Endothelial cell of umbilical vein (primary cell): ENCODE measurements around the gene NKX2-4. TPM values are rescaled to one million over a fixed set of nuclear protein-coding genes. Genes with fewer than 3 reads are reported as not detected.

Experiments used
- BruUV-seq: library from RNA; stranded (reverse); fragments of 400-500 nt; replicated peaks from 2 replicates; lab custom pipeline; 2021; lab: Mats Ljungman, UMichigan
- CTCF ChIA-PET: fragments of 300-600, 350-600 bp; sonication (Branson Sonifier 250); formaldehyde crosslinking; loops from one replicate; lab custom pipeline; 2021; ENCODE audit warnings: antibody characterized with exemption, inconsistent platforms; lab: Charles Lee
- POLR2A ChIA-PET: fragments of 300-600, 350-600 bp; sonication (Branson Sonifier 250); formaldehyde crosslinking; loops from one replicate; lab custom pipeline; 2021; ENCODE audit warnings: antibody characterized with exemption, inconsistent platforms; lab: Charles Lee
- DNase-seq: peaks from one replicate; pipeline ENCODE4 v3.0.0-alpha.2; 2011; ENCODE audit warnings: low read depth, low spot score
- FAIRE-seq: peaks from 2 replicates; lab custom pipeline; 2011; peaks lifted over from hg19 to GRCh38; lab: Jason Lieb, UNC
- H2AFZ ChIP-seq: 2 replicates; pipeline ENCODE4 v1.6.0; 2012; ENCODE audit warnings: low read depth, low read length, control low read depth, inconsistent platforms
- H3K27ac ChIP-seq: 2 replicates; pipeline ENCODE4 v1.5.1; 2011; ENCODE audit warnings: low read depth, mild to moderate bottlenecking, control low read depth, low read length, moderate library complexity; ENCODE audit not compliant: insufficient read depth
- H3K27me3 ChIP-seq, 2 experiments: 2 replicates each; pipeline versions ENCODE4 v1.6.0 to v1.6.1; 2011; ENCODE audit warnings: low read length in 2 of 2, mixed read lengths in 1 of 2; ENCODE audit not compliant: control insufficient read depth in 2 of 2, insufficient read depth in 2 of 2
- H3K36me3 ChIP-seq, 2 experiments: 2 replicates in 1 of 2; 3 replicates in 1 of 2; pipeline ENCODE4 v1.5.1; 2011; ENCODE audit warnings: low read length in 2 of 2, mild to moderate bottlenecking in 1 of 2, moderate library complexity in 1 of 2; ENCODE audit not compliant: control insufficient read depth in 2 of 2, insufficient read depth in 2 of 2; ENCODE audit errors: extremely low read depth in 1 of 2
- H3K4me1 ChIP-seq: 3 replicates; pipeline ENCODE4 v1.5.1; 2011; ENCODE audit warnings: mild to moderate bottlenecking, low read length; ENCODE audit not compliant: control insufficient read depth, insufficient read depth; ENCODE audit errors: extremely low read depth
- H3K4me2 ChIP-seq: 2 replicates; pipeline ENCODE4 v1.6.1; 2011; ENCODE audit warnings: low read length, control low read depth, mixed read lengths; ENCODE audit not compliant: insufficient read depth
- H3K4me3 ChIP-seq, 3 experiments: fragments of 200-600 bp in 1 of 3; sonication (generic), shearing (Covaris generic) in 1 of 3; replicated peaks in 1 of 3; 2 replicates each; pipeline ENCODE4 v1.5.1; 2011 to 2016; ENCODE audit warnings: control low read depth in 3 of 3, low read length in 3 of 3, mild to moderate bottlenecking in 2 of 3, inconsistent platforms in 1 of 3, low read depth in 1 of 3, moderate library complexity in 1 of 3; ENCODE audit not compliant: insufficient read depth in 1 of 3
- H3K79me2 ChIP-seq: 2 replicates; pipeline ENCODE4 v1.6.0; 2012; ENCODE audit warnings: low read length, inconsistent platforms; ENCODE audit not compliant: control insufficient read depth, insufficient read depth
- H3K9ac ChIP-seq: replicated peaks from 2 replicates; pipeline ENCODE3; 2011; ENCODE audit warnings: low read length, control low read depth; ENCODE audit not compliant: insufficient read depth; ENCODE audit errors: extremely low read depth
- H3K9me1 ChIP-seq: replicated peaks from 3 replicates; pipeline ENCODE4 v1.6.0; 2011; ENCODE audit warnings: mild to moderate bottlenecking, low read length; ENCODE audit not compliant: control insufficient read depth, insufficient read depth; ENCODE audit errors: extremely low read depth
- H3K9me3 ChIP-seq: replicated peaks from 2 replicates; pipeline ENCODE4 v1.5.1; 2012; ENCODE audit warnings: low read length, inconsistent platforms; ENCODE audit not compliant: control insufficient read depth, insufficient read depth
- H4K20me1 ChIP-seq: replicated peaks from 2 replicates; pipeline ENCODE3; 2011; ENCODE audit warnings: mild to moderate bottlenecking, low read length; ENCODE audit not compliant: control insufficient read depth, insufficient read depth; ENCODE audit errors: extremely low read depth
- CTCF ChIP-seq, 2 donors: IDR thresholded peaks; 1 replicate in 1 of 2; 2 replicates in 1 of 2; pipeline ENCODE4 v1.5.1; 2011; ENCODE audit warnings: low read length in 2 of 2, mild to moderate bottlenecking in 2 of 2, moderate library complexity in 2 of 2, control low read depth in 1 of 2, inconsistent platforms in 1 of 2, low read depth in 1 of 2; ENCODE audit not compliant: insufficient read depth in 1 of 2; ENCODE audit errors: extremely low read depth in 1 of 2
- EZH2 ChIP-seq: IDR thresholded peaks from 2 replicates; pipeline ENCODE4 v1.6.1; 2012; ENCODE audit warnings: borderline replicate concordance, low read depth, mild to moderate bottlenecking, moderate library complexity, low read length, inconsistent platforms; ENCODE audit not compliant: severe bottlenecking
- FOS ChIP-seq: IDR thresholded peaks from 2 replicates; pipeline ENCODE4 v1.6.1; 2011; ENCODE audit warnings: mild to moderate bottlenecking, low read length, moderate library complexity, borderline replicate concordance; ENCODE audit not compliant: insufficient read depth
- GATA2 ChIP-seq: IDR thresholded peaks from 2 replicates; pipeline ENCODE4 v1.7.0; 2011; ENCODE audit warnings: low read depth, mild to moderate bottlenecking, moderate library complexity, mixed read lengths, low read length; ENCODE audit not compliant: insufficient read length, insufficient read depth
- JUN ChIP-seq: IDR thresholded peaks from 2 replicates; pipeline ENCODE4 v1.6.1; 2011; ENCODE audit warnings: borderline replicate concordance, low read depth; ENCODE audit not compliant: insufficient read length, insufficient read depth
- MAX ChIP-seq: IDR thresholded peaks from 2 replicates; pipeline ENCODE4 v1.6.1; 2011; ENCODE audit not compliant: insufficient read depth, insufficient read length
- MYC ChIP-seq: IDR thresholded peaks from one replicate; pipeline ENCODE4 v1.6.1; 2011; ENCODE audit warnings: mild to moderate bottlenecking, low read depth, low read length
- POLR2A ChIP-seq: IDR thresholded peaks from 2 replicates; pipeline ENCODE4 v1.6.1; 2012; ENCODE audit warnings: low read depth, mild to moderate bottlenecking, control low read depth, low read length
- POLR2AphosphoS5 ChIP-seq: IDR thresholded peaks from 2 replicates; pipeline ENCODE4 v1.6.1; 2012; ENCODE audit warnings: low read depth, mild to moderate bottlenecking, control low read depth, low read length, moderate library complexity; ENCODE audit not compliant: insufficient read depth
- dilution Hi-C: fragments of 300-500 bp; cut with MboI; formaldehyde crosslinking; loops from one replicate; pipeline ENCODE4 v1.15.0; 2019; ENCODE audit warnings: low sequenced_read_pairs; ENCODE audit not compliant: extremely low pct_ligation_motif_present
- intact Hi-C: fragments of 100-400 bp; cut with micrococcal nuclease; formaldehyde crosslinking; loops from one replicate; pipeline ENCODE4 v1.10.0; 2022
- polyA plus RNA-seq, 4 experiments: library from polyadenylated mRNA; depleted of rRNA in 3 of 4; stranded (reverse) in 3 of 4; unstranded in 1 of 4; fragments of >200 nt; gene quantifications; 2 replicates each; pipeline versions ENCODE4 v1.2.1 to v1.2.3, GENCODE V29; 2011 to 2012; ENCODE audit warnings: missing spikeins in 1 of 4
- total RNA-seq: library from RNA; stranded (reverse); gene quantifications from 2 replicates; pipeline ENCODE4 v1.2.3, GENCODE V29; 2021

The NKX2-4 gene
- total and polyA plus RNA-seq, 2 donors (not counting 3 experiments of a cell fraction or from before 2014, with no cell fraction given): not detected

- no TSS peak for BruUV-seq
- Histone ChIP-seq H3K79me2 (peaks cover 4% of the 10 kb centered on the region), H2AFZ (no peak overlapping the region), H3K27ac (no peak overlapping the region), H3K27me3 (no peaks in the 10 kb centered on the region), H3K4me1 (peaks cover 12% of the 10 kb centered on the region), H3K4me3 (no peak overlapping the region), H3K9me1 (no peaks in the 10 kb centered on the region), H3K4me2 (no peak overlapping the region), H4K20me1 (no peaks in the 10 kb centered on the region), H3K36me3 (peaks cover 0 to 17% of the 10 kb centered on the region in 2 experiments), H3K9ac (no peak overlapping the region), H3K9me3 (no peaks in the 10 kb centered on the region)
- FAIRE-seq: no peak
- CTCF ChIA-PET: no interaction called here
- no peak for TF ChIP-seq MAX
- TF ChIP-seq EZH2: no peak
- TF ChIP-seq POLR2A: no peak
- TF ChIP-seq GATA2: no peak
- TF ChIP-seq CTCF (IDR thresholded peaks at IDR 0.05; ENCODE audit: extremely low read depth in 1 of 2, insufficient read depth in 1 of 2, low read depth in 1 of 2, low read length in 2 of 2): no peak
- no peak for TF ChIP-seq FOS
- TF ChIP-seq MYC: no peak
- TF ChIP-seq JUN: no peak
- no peak for TF ChIP-seq POLR2AphosphoS5
- DNase-seq: no peak
- intact Hi-C loops (no loop called here), dilution Hi-C loops (no loop called here)
- POLR2A ChIA-PET: no interaction called here
Observed at GRCh38 chr20:21365771-21366170, 31.6 kb downstream of the NKX2-4 start.
